GM12872 (cell line): ENCODE results near the gene DLG5.

Experiments used
- CTCF ChIP-seq: IDR thresholded peaks from 3 replicates; pipeline ENCODE4 v1.5.1; 2011; ENCODE audit warnings: low read depth, mild to moderate bottlenecking, low read length, moderate library complexity; ENCODE audit not compliant: insufficient read depth

DLG5 gene

DNA sequence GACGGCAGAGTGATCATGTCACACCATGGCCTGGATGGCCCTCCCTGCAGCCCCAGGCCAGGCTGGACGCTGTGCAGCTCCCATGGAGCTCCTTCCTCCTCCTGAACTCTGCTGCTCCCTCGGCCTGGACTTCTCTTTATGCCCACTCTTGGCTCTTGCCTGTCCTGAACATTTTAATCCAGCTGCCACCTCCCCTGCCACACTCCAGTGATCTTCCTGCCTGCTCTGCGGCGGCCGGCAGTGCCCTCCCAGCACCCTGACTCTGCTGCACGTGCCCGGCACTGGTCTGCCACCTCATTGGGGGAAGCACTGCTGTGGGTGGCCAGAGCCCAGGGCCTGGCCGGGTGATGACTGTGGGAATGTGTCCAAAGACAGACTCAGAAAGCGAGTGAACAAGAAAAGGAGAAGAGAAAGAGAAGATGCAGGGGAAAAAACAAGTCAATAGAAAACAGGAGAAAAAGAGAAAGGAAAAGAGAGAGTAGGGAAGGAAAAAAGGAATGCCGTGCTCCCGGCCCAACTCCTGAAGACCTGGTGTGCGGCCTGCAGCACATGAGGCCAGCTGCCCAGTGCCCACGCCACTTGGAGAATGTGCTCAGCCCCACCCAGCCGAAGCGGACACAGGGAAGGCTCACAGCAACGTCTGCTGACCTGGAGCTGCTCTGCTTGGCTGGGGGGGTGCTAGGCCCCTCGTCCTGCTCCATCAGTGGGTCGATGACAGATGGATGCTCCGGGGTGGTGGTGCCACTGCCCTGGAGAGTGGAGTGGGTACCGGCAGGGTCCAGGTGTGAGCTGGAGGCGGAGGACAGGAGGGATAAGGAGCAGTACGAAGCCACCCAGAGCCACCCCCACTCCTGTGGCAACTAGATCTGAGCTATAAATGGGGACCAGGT is 115.9 kb downstream of the DLG5 start:
- TF ChIP-seq CTCF, result no peak

GRCh38 chr10:77809336-77809735 is 117.2 kb downstream of the DLG5 start:
- TF ChIP-seq CTCF, result no peak

GRCh38 chr10:77807706-77808105 is 118.8 kb downstream of the DLG5 start:
- no peak for TF ChIP-seq CTCF

DNA sequence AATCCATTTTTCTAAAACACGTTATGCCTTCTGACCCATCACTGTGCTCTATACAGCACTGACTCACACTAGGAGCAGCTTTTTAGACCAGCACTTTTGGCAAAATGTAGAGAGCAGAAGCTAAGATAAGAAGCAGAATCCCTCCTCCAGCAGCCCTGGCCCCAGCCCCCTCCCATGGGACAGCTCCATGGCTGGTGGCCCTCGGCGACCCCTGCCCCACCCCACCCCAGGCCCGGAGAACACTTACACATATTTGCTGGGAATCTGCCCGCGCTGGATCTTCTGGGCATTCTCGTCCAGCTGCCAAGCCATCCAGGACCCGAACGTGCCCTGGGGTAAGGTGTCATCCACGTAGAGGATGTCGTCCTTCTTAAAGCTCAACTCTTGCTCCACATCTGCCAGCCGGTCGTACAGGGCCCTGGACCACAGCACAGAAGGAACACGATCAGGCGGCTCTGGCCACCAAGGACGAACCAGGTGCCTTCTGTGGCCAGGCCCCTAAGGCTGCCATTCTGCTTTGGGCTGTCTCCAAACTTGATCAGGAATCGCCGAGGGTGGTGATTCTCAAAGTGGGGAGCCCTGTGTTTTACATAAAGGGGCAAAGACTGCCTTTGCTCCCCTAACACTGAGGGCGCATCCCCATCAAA is 119.9 kb downstream of the DLG5 start:
- TF ChIP-seq CTCF, result no peak

DNA sequence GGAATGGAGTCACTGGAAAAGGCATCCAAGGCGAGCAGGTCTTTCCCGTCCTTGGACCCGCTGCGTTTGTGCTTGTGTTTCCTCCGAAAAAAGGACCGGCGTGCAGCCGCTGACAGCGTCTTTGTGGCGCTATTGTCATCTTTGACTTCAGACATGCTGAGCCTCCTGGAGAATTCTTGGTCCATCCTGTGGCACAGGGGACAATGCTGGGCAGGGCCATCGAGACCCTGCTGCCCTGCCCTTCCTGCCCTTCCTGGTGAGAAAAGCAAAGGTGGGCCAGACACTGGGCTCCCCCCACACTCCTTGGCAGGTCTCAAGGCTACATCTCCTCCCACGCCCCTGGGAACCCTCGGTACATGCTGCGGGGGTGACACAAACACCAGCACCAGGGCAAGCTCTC is 120.9 kb downstream of the DLG5 start:
- TF ChIP-seq CTCF, result no peak

DNA sequence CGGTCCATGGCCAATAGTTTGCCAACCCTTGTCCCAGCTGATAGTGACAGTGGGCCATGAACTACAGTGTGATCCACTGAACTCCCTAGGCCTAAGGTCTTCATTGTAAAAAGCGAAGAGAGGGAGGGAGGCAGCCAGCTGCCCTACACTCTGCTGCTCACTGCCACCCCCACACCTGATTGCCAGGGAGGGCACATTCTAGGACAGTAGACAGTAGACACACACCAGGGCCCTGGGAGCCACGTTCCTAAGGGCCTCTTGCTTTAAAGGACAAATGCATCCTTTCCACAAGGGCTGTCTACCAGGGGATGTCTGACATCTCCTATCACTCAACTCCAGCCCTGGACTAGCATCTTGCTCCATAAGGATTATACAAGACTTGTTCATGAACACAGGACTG is 122.2 kb downstream of the DLG5 start:
- TF ChIP-seq CTCF, result no peak

- TF ChIP-seq CTCF, result no peak
Observed at GRCh38 chr10:77801474-77802161, 124.9 kb downstream of the DLG5 start.
